Spleen (tissue), 7 donors: ENCODE measurements around the gene CYBRD1.

Experiments
- POLR2AphosphoS5 ChIP-seq, 3 donors: sonication (generic); formaldehyde crosslinking; IDR thresholded peaks; one replicate each; pipeline ENCODE4 v1.5.1; 2017; ENCODE audit warnings: antibody characterized with exemption in 3 of 3
- TF ChIP-seq, protein P1 (sequence below), 11 experiments: fragments of 200-600 bp in 7 of 11; fragments of 450-650 bp in 4 of 11; sonication (generic) in 4 of 11; IDR thresholded peaks in 8 of 11; conservative IDR thresholded peaks in 3 of 11; 1 replicate in 7 of 11; 2 replicates in 4 of 11; pipeline versions ENCODE4 v1.4.0 to v1.8.0; 2016 to 2021; ENCODE audit warnings: antibody characterized with exemption in 11 of 11, inconsistent platforms in 4 of 11, mild to moderate bottlenecking in 1 of 11
- donor health status: DM: no; HTN: no; CAD: no; lungs with moderate emphysema.
- donor health status: DM: no; HTN: no; CAD: no.
- donor health status: DM: no; HTN: no; CAD: no.

DNA sequence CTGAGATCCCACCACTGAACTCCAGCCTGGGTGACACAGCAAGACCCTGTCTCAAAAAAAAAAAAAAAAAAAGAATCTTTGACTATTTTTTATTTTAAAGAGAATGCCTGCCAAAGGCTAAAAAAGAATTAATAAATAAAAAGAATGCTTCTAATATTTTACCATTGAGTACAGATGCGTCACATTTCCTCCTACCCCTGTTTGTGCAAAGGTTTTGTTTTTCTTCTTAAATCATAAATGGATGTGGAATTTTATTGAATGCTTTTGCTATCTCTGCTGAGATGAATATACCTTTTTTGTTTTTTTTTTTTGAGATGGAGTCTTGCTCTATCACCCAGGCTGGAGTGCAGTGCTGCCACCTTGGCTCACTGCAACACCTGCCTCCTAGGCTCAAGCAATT is 22.8 kb downstream of the CYBRD1 start:
- TF ChIP-seq, protein P1, sequence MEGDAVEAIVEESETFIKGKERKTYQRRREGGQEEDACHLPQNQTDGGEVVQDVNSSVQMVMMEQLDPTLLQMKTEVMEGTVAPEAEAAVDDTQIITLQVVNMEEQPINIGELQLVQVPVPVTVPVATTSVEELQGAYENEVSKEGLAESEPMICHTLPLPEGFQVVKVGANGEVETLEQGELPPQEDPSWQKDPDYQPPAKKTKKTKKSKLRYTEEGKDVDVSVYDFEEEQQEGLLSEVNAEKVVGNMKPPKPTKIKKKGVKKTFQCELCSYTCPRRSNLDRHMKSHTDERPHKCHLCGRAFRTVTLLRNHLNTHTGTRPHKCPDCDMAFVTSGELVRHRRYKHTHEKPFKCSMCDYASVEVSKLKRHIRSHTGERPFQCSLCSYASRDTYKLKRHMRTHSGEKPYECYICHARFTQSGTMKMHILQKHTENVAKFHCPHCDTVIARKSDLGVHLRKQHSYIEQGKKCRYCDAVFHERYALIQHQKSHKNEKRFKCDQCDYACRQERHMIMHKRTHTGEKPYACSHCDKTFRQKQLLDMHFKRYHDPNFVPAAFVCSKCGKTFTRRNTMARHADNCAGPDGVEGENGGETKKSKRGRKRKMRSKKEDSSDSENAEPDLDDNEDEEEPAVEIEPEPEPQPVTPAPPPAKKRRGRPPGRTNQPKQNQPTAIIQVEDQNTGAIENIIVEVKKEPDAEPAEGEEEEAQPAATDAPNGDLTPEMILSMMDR (IDR thresholded peaks at IDR 0.05 in 8 of 11, conservative IDR thresholded peaks at IDR 0.05 in 3 of 11), result no peak
- TF ChIP-seq POLR2AphosphoS5 (IDR thresholded peaks at IDR 0.05), result no peak
